GM12878 (cell line): ENCODE results near the gene CORO1C. TPM values are rescaled to one million over a fixed set of nuclear protein-coding genes. Genes with fewer than 3 reads are reported as not detected.

Experiments used
- ATAC-seq: fragments of 200-7000 bp; cut with Tn5 transposase; 3 replicates; pipeline ENCODE4 v1.9.1; 2020; ENCODE audit warnings: mild to moderate bottlenecking, moderate library complexity
- BruUV-seq: library from RNA; stranded (reverse); fragments of 400-500 nt; replicated peaks from 2 replicates; lab custom pipeline; 2021; lab: Mats Ljungman, UMichigan
- CTCF ChIA-PET: fragments of 300-600 bp; sonication (Branson Sonifier 250); formaldehyde crosslinking; extraction: SDS; loops from one replicate; lab custom pipeline; 2021; ENCODE audit warnings: inconsistent platforms; lab: Yijun Ruan, JAX
- POLR2A ChIA-PET: fragments of 350-600 bp; formaldehyde crosslinking; extraction: SDS; loops from one replicate; lab custom pipeline; 2021; ENCODE audit warnings: inconsistent platforms; lab: Charles Lee
- RAD21 ChIA-PET: fragments of 300-600 bp; sonication (Branson Sonifier 250); formaldehyde crosslinking; loops from one replicate; lab custom pipeline; 2023; ENCODE audit warnings: antibody characterized with exemption; ENCODE audit not compliant: unreplicated experiment; lab: Charles Lee
- SMC1A ChIA-PET: fragments of 300-600 bp; sonication (Branson Sonifier 250); formaldehyde crosslinking; loops from one replicate; lab custom pipeline; 2023; ENCODE audit not compliant: unreplicated experiment, uncharacterized antibody; lab: Charles Lee
- DNase-seq: peaks from one replicate; pipeline ENCODE4 v3.0.0-alpha.2; 2011; ENCODE audit warnings: low read depth, low spot score
- FAIRE-seq: peaks from 3 replicates; lab custom pipeline; 2011; peaks lifted over from hg19 to GRCh38; lab: Jason Lieb, UNC
- H2AFZ ChIP-seq: 2 replicates; pipeline ENCODE4 v1.6.0; 2011; ENCODE audit warnings: low read depth, low read length, control low read depth; ENCODE audit not compliant: control insufficient read depth
- H3K27ac ChIP-seq: 2 replicates; pipeline ENCODE4 v1.5.1; 2011; ENCODE audit warnings: control low read depth; ENCODE audit not compliant: control insufficient read depth, insufficient read depth
- H3K27me3 ChIP-seq, 2 experiments: replicated peaks in 1 of 2; 2 replicates each; pipeline versions ENCODE4 v1.6.0 to v1.6.1; 2011; ENCODE audit warnings: low read length in 1 of 2; ENCODE audit not compliant: control insufficient read depth in 2 of 2, insufficient read depth in 2 of 2
- H3K36me3 ChIP-seq, 2 experiments: 2 replicates each; pipeline ENCODE4 v1.5.1; 2011; ENCODE audit warnings: low read length in 1 of 2; ENCODE audit not compliant: control insufficient read depth in 2 of 2, insufficient read depth in 2 of 2
- H3K4me1 ChIP-seq: 2 replicates; pipeline ENCODE4 v1.6.1; 2011; ENCODE audit warnings: mild to moderate bottlenecking, low read length, moderate library complexity, mixed read lengths; ENCODE audit not compliant: control insufficient read depth, insufficient read depth
- H3K4me2 ChIP-seq: 2 replicates; pipeline ENCODE4 v1.6.0; 2011; ENCODE audit warnings: control low read depth; ENCODE audit not compliant: control insufficient read depth, insufficient read depth
- H3K4me3 ChIP-seq: fragments of 200-600 bp; sonication (generic); 2 replicates; pipeline ENCODE4 v1.5.1; 2016
- H3K79me2 ChIP-seq: 2 replicates; pipeline ENCODE4 v1.6.0; 2011; ENCODE audit warnings: low read length; ENCODE audit not compliant: control insufficient read depth, insufficient read depth
- H3K9ac ChIP-seq: 2 replicates; pipeline ENCODE4 v1.8.0; 2011; ENCODE audit warnings: low read length, control low read depth, mixed read lengths; ENCODE audit not compliant: control insufficient read depth, insufficient read depth
- H3K9me3 ChIP-seq: replicated peaks from 3 replicates; pipeline ENCODE4 v1.5.1; 2011; ENCODE audit warnings: mild to moderate bottlenecking, low read length; ENCODE audit not compliant: control insufficient read depth, insufficient read depth
- H4K20me1 ChIP-seq: 2 replicates; pipeline ENCODE4 v1.6.0; 2011; ENCODE audit not compliant: control insufficient read depth, insufficient read depth
- ASH2L ChIP-seq: fragments of 300-600, 200-600 bp; sonication (generic); IDR thresholded peaks from 2 replicates; pipeline ENCODE4 v1.6.1; 2017; ENCODE audit warnings: low read depth, mild to moderate bottlenecking, borderline replicate concordance
- BACH1 ChIP-seq: fragments of 450-650 bp; IDR thresholded peaks from 2 replicates; pipeline ENCODE4 v1.6.1; 2017; ENCODE audit warnings: mild to moderate bottlenecking, borderline replicate concordance
- FOXK2 ChIP-seq: fragments of 450-650 bp; IDR thresholded peaks from 2 replicates; pipeline ENCODE4 v1.6.1; 2017; ENCODE audit warnings: mild to moderate bottlenecking, moderate library complexity
- HDAC2 ChIP-seq: fragments of 200-600 bp; sonication (generic); IDR thresholded peaks from 2 replicates; pipeline ENCODE4 v1.6.1; 2017
- RFX5 ChIP-seq: IDR thresholded peaks from 2 replicates; pipeline ENCODE4 v1.6.1; 2011; ENCODE audit warnings: low read depth, low read length, improper control_type of control experiment
- TAF1 ChIP-seq: IDR thresholded peaks from 2 replicates; pipeline ENCODE4 v1.6.1; 2011; ENCODE audit warnings: mild to moderate bottlenecking, low read depth, low read length, borderline replicate concordance
- ZNF622 ChIP-seq: fragments of 450-650 bp; IDR thresholded peaks from 2 replicates; pipeline ENCODE4 v1.6.1; 2017; ENCODE audit warnings: mild to moderate bottlenecking, inconsistent platforms
- WGBS: methylation state at CpG from one replicate; pipeline ENCODE4 v1.1.6; 2016; ENCODE audit warnings: low lambda C conversion rate; ENCODE audit not compliant: insufficient replicate concordance, insufficient coverage; ENCODE audit errors: missing lambda C conversion rate; 5-methylcytosine and 5-hydroxymethylcytosine counted together
- in situ Hi-C: fragments of 300-500 bp; cut with MboI; formaldehyde crosslinking; loops from 9 replicates; pipeline ENCODE4 v1.14.3; 2018; ENCODE audit warnings: mixed read lengths
- intact Hi-C: fragments of 100-400 bp; cut with micrococcal nuclease; formaldehyde crosslinking; loops from one replicate; pipeline ENCODE4 v1.14.2; 2022; ENCODE audit not compliant: unreplicated experiment
- polyA plus RNA-seq, 11 experiments: library from polyadenylated mRNA; depleted of rRNA in 4 of 11; unstranded in 6 of 11; stranded (reverse) in 5 of 11; fragments of >200 nt; fragmentation: Nextera tagmentation in 4 of 11; fragmentation: Illumina TruSeq in 1 of 11; extraction: Ambion mirVana in 4 of 11; extraction: Trizol in 1 of 11; gene quantifications; 1 replicate in 1 of 11; 2 replicates in 10 of 11; pipeline versions ENCODE4 v1.2.1 to v1.2.3, GENCODE V29; 2011 to 2016; ENCODE audit warnings: inconsistent platforms in 2 of 11, missing spikeins in 2 of 11, low read depth in 1 of 11
- total RNA-seq, 4 experiments: library from RNA; depleted of rRNA in 3 of 4; stranded (reverse); fragments of >200 nt in 3 of 4; fragmentation: Illumina TruSeq in 1 of 4; extraction: Trizol in 1 of 4; gene quantifications; 2 replicates each; pipeline versions ENCODE4 v1.2.1 to v1.2.3, GENCODE V29; 2013 to 2021
- TF ChIP-seq, protein P1 (sequence below): fragments of 450-650 bp; conservative IDR thresholded peaks from 2 replicates; pipeline ENCODE4 v1.6.1; 2017; ENCODE audit warnings: mild to moderate bottlenecking, moderate library complexity

CORO1C gene
- total and polyA plus RNA-seq, 10 of the 15 experiments (the other 5 are each of a cell fraction or from before 2014, with no cell fraction given), result 52.7 to 254 (median 171) TPM

- no peaks in the 10 kb centered on the region for H3K4me1 ChIP-seq
- in situ Hi-C loops, result no loop called here
- no TSS peak for BruUV-seq
- no peaks in the 10 kb centered on the region for H4K20me1 ChIP-seq
- SMC1A ChIA-PET, result interaction anchor here (0.6 kb wide), 1 partner anchor 9 kb away, joined by 3 read pairs; no protein-coding TSS in a partner anchor
- H3K4me3 ChIP-seq, result no peak overlapping the region
- H3K9ac ChIP-seq, result no peak overlapping the region
- DNase-seq (no peak), FAIRE-seq (no peak), ATAC-seq (no peak)
- H3K9me3 ChIP-seq, result no peaks in the 10 kb centered on the region
- POLR2A ChIA-PET, result no interaction called here
- H3K27me3 ChIP-seq, result no peaks in the 10 kb centered on the region
- H3K79me2 ChIP-seq, result no peaks in the 10 kb centered on the region
- CTCF ChIA-PET, result interaction anchor here (1.0 kb wide), 1 partner anchor 136 kb away, joined by 3 read pairs; no protein-coding TSS in a partner anchor
- RAD21 ChIA-PET, result no interaction called here
- H2AFZ ChIP-seq, result no peak overlapping the region
- H3K4me2 ChIP-seq, result no peak overlapping the region
- no peak overlapping the region for H3K27ac ChIP-seq
- intact Hi-C loops, result no loop called here
- no peak for TF ChIP-seq ASH2L
- TF ChIP-seq, protein P1, sequence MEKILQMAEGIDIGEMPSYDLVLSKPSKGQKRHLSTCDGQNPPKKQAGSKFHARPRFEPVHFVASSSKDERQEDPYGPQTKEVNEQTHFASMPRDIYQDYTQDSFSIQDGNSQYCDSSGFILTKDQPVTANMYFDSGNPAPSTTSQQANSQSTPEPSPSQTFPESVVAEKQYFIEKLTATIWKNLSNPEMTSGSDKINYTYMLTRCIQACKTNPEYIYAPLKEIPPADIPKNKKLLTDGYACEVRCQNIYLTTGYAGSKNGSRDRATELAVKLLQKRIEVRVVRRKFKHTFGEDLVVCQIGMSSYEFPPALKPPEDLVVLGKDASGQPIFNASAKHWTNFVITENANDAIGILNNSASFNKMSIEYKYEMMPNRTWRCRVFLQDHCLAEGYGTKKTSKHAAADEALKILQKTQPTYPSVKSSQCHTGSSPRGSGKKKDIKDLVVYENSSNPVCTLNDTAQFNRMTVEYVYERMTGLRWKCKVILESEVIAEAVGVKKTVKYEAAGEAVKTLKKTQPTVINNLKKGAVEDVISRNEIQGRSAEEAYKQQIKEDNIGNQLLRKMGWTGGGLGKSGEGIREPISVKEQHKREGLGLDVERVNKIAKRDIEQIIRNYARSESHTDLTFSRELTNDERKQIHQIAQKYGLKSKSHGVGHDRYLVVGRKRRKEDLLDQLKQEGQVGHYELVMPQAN, result no peak
- no peak for TF ChIP-seq ZNF622
- no peak for TF ChIP-seq TAF1
- TF ChIP-seq RFX5, result no peak
- no peak for TF ChIP-seq HDAC2
- no peak for TF ChIP-seq FOXK2
- TF ChIP-seq BACH1, result no peak
- TF ChIP-seq, all 136 proteins: peak for 0
- 91% methylated on average over 9 of the region's 9 CpGs for WGBS
- peaks cover 21 to 43% of the 10 kb centered on the region in 2 experiments for H3K36me3 ChIP-seq
Measured at GRCh38 chr12:108648371-108648770, 82.9 kb downstream of the CORO1C start.
